Activated CD4-positive, alpha-beta T cell treated with anti-CD3 and anti-CD28 coated beads for 36 hours (primary cell): ENCODE measurements around the gene FABP1. TPM values are rescaled to one million over a fixed set of nuclear protein-coding genes. Genes with fewer than 3 reads are reported as not detected.

Experiments used
- ATAC-seq: fragments of 200-7000 bp; cut with Tn5 transposase; one replicate; pipeline ENCODE4 v1.10.0; 2021; ENCODE audit warnings: mild to moderate bottlenecking, moderate library complexity
- CTCF ChIA-PET: fragments of 350-600 bp; sonication (Branson Sonifier 250); formaldehyde crosslinking; loops from one replicate; lab custom pipeline; 2021; ENCODE audit warnings: antibody characterized with exemption; lab: Charles Lee
- POLR2A ChIA-PET: fragments of 350-600 bp; sonication (Branson Sonifier 250); formaldehyde crosslinking; loops from one replicate; lab custom pipeline; 2021; ENCODE audit warnings: antibody characterized with exemption, inconsistent platforms; lab: Charles Lee
- DNase-seq: peaks from one replicate; pipeline ENCODE4 v3.0.0-alpha.2; 2020
- H3K27ac Mint-ChIP-seq: one replicate; pipeline ENCODE4 v1.8.0; 2021; ENCODE audit warnings: mixed read lengths
- H3K27me3 Mint-ChIP-seq: one replicate; pipeline ENCODE4 v1.8.0; 2021; ENCODE audit warnings: mixed read lengths
- H3K36me3 Mint-ChIP-seq: one replicate; pipeline ENCODE4 v1.8.0; 2021; ENCODE audit warnings: low read depth, mixed read lengths
- H3K4me1 Mint-ChIP-seq: one replicate; pipeline ENCODE4 v1.8.0; 2021; ENCODE audit warnings: mixed read lengths
- H3K4me3 Mint-ChIP-seq: one replicate; pipeline ENCODE4 v1.8.0; 2021; ENCODE audit warnings: mild to moderate bottlenecking, moderate library complexity, mixed read lengths
- H3K9me3 Mint-ChIP-seq: one replicate; pipeline ENCODE4 v1.8.0; 2021; ENCODE audit warnings: low read depth, mixed read lengths
- intact Hi-C, 2 experiments: fragments of 100-400 bp; cut with DNase I in 1 of 2; cut with micrococcal nuclease in 1 of 2; formaldehyde crosslinking; loops; one replicate each; pipeline versions ENCODE4 v1.14.2 to v1.15.1; 2022 to 2024; cut with DNase I, micrococcal nuclease
- total RNA-seq, 2 experiments: library from RNA; stranded (reverse); gene quantifications; one replicate each; pipeline ENCODE4 v1.2.3, GENCODE V29; 2021

The FABP1 gene
- total RNA-seq, 2 experiments from 2014 or later: not detected

DNA sequence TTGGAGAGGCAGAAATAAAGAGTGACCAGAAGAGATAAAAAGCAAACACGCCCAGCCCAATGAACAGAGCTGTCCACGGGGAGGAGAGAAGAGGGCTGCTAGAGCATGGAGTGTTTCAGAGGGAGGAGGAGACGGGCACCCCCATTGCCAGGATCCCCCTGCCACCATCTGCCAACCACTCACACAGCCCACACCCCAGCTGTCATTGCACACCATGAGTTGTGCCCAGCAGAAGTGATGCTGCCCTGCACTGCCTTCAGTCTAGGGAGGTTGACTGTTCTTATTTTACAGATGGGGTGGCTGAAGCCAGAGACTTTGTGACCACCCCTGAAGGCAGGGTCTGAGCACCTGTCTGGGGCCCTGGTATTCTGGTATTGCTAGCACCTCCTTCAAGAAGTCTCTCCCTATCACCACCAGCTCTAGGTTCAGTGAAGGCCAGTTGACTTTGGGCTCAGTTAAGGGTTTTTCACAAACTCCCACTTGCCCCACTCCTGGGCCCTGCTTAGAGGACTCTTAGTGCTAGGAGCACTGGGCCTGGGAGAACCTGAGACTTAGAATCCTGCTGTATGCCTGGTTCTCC, 2.4 kb downstream of the FABP1 start:
- no peak overlapping the region for H3K4me3 Mint-ChIP-seq
- ATAC-seq (no peak), DNase-seq (no peak)
- ChIA-PET POLR2A (no interaction called here), CTCF (interaction anchor here (0.7 kb wide), 1 partner anchor 75 kb away, joined by 3 read pairs; no protein-coding TSS in a partner anchor)
- no peak overlapping the region for H3K27ac Mint-ChIP-seq
- intact Hi-C loops: no loop called here
- H3K27me3 Mint-ChIP-seq: peaks cover 2% of the 10 kb centered on the region
- H3K9me3 Mint-ChIP-seq: no peaks in the 10 kb centered on the region
- peaks cover 2% of the 10 kb centered on the region for H3K4me1 Mint-ChIP-seq
- no peaks in the 10 kb centered on the region for H3K36me3 Mint-ChIP-seq

DNA sequence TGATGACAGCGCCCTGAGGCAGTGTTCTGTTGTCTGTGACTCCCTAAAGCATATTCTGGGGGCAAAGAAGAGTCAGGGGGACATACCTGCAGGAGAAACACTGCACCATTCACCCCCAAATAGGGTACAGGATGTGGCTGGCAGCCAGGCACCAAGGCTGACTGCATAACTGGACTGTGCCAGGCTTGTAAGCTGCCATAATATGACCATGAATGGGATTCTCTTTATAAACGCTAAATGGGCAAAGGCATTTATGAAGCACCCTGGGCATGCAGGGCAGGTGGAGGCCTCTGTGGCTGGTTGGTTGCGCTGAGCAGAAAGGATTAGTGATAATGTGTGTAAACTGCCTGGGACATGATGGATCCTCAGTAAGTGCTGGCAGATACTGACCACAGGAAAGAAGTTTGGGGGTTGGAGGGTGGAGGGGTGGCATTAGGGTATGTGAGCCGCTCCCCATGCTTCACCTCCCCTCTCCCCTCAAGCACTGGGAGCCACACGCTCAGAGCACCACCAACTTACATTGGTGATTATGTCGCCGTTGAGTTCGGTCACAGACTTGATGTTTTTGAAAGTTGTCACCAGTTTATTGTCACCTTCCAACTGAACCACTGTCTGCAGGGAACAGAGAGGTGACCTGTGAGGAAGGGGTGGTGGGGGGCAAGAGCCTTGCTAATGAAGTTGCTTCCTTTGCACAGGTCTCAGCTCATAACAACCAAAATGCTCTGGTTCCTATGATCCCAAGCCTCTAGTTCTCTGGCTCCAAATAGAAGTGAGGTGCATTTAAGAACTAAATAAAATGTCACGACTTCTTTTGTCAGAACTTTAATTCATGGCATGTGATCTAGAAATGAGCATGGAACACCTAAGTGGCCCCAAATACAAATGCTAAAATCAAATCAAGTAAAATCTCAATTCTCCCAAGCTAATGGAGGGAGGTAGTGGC, 3.6 kb downstream of the FABP1 start:
- H3K9me3 Mint-ChIP-seq: no peaks in the 10 kb centered on the region
- CTCF ChIA-PET: no interaction called here
- no peak overlapping the region for H3K27ac Mint-ChIP-seq
- H3K27me3 Mint-ChIP-seq: peaks cover 2% of the 10 kb centered on the region
- POLR2A ChIA-PET: no interaction called here
- no peaks in the 10 kb centered on the region for H3K36me3 Mint-ChIP-seq
- no peak overlapping the region for H3K4me3 Mint-ChIP-seq
- intact Hi-C loops: no loop called here
- H3K4me1 Mint-ChIP-seq: no peaks in the 10 kb centered on the region
- ATAC-seq: no peak
- no peak for DNase-seq

DNA sequence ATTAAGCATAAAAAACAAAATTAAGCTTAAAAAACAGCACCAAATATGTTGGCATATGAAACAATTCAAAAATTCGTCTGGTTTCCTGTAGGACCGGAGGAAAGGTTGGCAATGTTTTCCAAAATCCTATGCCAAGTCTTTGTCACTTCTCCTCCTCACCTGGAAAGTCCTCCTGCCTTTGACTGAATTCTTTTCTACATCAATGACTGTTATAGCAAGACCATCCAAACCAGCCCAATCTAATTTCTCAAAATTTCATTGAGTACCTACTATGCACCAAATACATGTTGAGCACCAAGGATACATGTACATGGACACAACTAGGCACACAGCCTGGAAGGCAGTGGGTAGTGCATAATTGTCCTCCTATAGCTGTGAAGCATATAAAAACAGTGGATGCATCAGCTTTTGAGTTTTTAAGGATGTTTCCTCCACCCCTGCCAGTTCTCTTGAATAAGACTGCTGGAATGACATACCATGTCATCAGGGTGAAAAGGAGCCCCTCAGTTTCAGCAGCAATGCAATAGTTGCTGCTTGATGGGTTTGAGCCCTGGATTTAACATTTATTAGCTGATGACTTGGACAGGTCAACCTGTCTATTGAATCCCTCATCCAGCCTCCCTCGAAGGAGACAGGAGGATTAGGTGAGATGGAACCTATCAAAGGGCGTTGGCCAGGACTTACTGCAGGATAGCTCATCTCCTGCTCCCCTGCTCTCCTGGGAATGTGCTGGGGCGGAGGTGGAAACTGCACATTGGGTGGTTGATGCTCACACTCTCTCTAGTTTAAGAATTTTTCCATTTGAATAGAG, 4.5 kb downstream of the FABP1 start:
- intact Hi-C loops: no loop called here
- Mint-ChIP-seq H3K27me3 (peaks cover 2% of the 10 kb centered on the region), H3K4me1 (no peaks in the 10 kb centered on the region), H3K36me3 (no peaks in the 10 kb centered on the region), H3K27ac (no peak overlapping the region), H3K9me3 (no peaks in the 10 kb centered on the region), H3K4me3 (no peak overlapping the region)
- ATAC-seq (no peak), DNase-seq (no peak)
- POLR2A ChIA-PET: no interaction called here
- CTCF ChIA-PET: no interaction called here

GRCh38 chr2:88122141-88122884, 5.5 kb downstream of the FABP1 start:
- no peak for DNase-seq
- H3K36me3 Mint-ChIP-seq: no peaks in the 10 kb centered on the region
- peaks cover 3% of the 10 kb centered on the region for H3K27me3 Mint-ChIP-seq
- CTCF ChIA-PET: no interaction called here
- H3K4me1 Mint-ChIP-seq: no peaks in the 10 kb centered on the region
- H3K27ac Mint-ChIP-seq: no peak overlapping the region
- ATAC-seq: no peak
- no peak overlapping the region for H3K4me3 Mint-ChIP-seq
- no peaks in the 10 kb centered on the region for H3K9me3 Mint-ChIP-seq
- POLR2A ChIA-PET: interaction anchor here (0.5 to 0.6 kb wide), 2 partner anchors 11 to 107 kb away, joined by 3 to 4 read pairs; no protein-coding TSS in a partner anchor
- intact Hi-C loops: no loop called here

- H3K4me3 Mint-ChIP-seq: no peak overlapping the region
- H3K27ac Mint-ChIP-seq: no peak overlapping the region
- CTCF ChIA-PET: no interaction called here
- peaks cover 5% of the 10 kb centered on the region for H3K27me3 Mint-ChIP-seq
- ATAC-seq (no peak), DNase-seq (no peak)
- intact Hi-C loops: no loop called here
- no peaks in the 10 kb centered on the region for H3K9me3 Mint-ChIP-seq
- no peaks in the 10 kb centered on the region for H3K36me3 Mint-ChIP-seq
- POLR2A ChIA-PET: interaction anchor here (0.5 kb wide), 1 partner anchor 106 kb away, joined by 4 read pairs; no protein-coding TSS in a partner anchor
- no peaks in the 10 kb centered on the region for H3K4me1 Mint-ChIP-seq
Measured at GRCh38 chr2:88121678-88122077, 6.2 kb downstream of the FABP1 start.

- H3K4me1 Mint-ChIP-seq: no peaks in the 10 kb centered on the region
- peaks cover 3% of the 10 kb centered on the region for H3K27me3 Mint-ChIP-seq
- CTCF ChIA-PET: no interaction called here
- DNase-seq: no peak
- intact Hi-C loops: no loop called here
- no peaks in the 10 kb centered on the region for H3K36me3 Mint-ChIP-seq
- POLR2A ChIA-PET: no interaction called here
- H3K27ac Mint-ChIP-seq: no peak overlapping the region
- H3K9me3 Mint-ChIP-seq: no peaks in the 10 kb centered on the region
- ATAC-seq: no peak
- H3K4me3 Mint-ChIP-seq: no peak overlapping the region
Measured at GRCh38 chr2:88117973-88118372, 9.9 kb downstream of the FABP1 start.

GRCh38 chr2:88116669-88117432, 11.0 kb downstream of the FABP1 start:
- CTCF ChIA-PET: no interaction called here
- no peak for ATAC-seq
- POLR2A ChIA-PET: no interaction called here
- H3K4me3 Mint-ChIP-seq: no peak overlapping the region
- no peaks in the 10 kb centered on the region for H3K36me3 Mint-ChIP-seq
- H3K9me3 Mint-ChIP-seq: no peaks in the 10 kb centered on the region
- H3K4me1 Mint-ChIP-seq: no peaks in the 10 kb centered on the region
- intact Hi-C loops: no loop called here
- no peak for DNase-seq
- H3K27ac Mint-ChIP-seq: no peak overlapping the region
- H3K27me3 Mint-ChIP-seq: peaks cover 3% of the 10 kb centered on the region

DNA sequence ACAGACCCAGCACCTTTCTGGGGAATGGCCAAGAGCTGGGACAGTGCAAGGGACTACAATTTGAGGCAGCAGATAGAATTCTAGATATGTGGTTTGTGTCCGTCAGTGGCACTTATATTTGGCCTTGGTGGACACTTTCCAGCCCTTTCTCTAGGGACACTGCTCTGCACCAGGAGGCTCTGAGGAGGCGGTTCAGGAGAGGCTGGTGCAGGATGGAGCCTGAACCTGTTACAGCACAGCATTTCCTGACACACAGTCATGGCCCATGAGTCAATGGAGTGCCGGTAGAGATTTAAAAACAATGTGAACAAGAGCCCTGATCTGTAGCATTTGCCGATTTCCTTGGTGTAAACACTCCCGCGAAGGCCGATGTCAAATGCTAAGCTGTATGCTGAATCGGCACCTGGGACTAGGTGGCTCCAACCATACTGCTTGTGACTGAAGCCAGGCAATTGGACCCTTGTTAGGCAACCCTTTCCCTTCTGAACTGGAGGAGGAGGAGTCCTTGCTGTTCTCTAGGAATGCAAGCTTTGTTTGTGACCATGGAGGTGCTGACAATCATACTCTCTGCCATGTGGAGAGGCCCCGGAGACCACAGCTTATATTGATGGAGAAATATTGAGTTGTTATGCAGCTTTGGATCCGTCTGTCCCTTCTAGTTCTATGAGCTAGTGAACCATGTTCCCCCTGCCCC, 11.9 kb downstream of the FABP1 start:
- CTCF ChIA-PET: no interaction called here
- no peak for DNase-seq
- no peak for ATAC-seq
- POLR2A ChIA-PET: no interaction called here
- peaks cover 3% of the 10 kb centered on the region for H3K27me3 Mint-ChIP-seq
- H3K36me3 Mint-ChIP-seq: no peaks in the 10 kb centered on the region
- H3K4me1 Mint-ChIP-seq: no peaks in the 10 kb centered on the region
- intact Hi-C loops: no loop called here
- H3K27ac Mint-ChIP-seq: no peak overlapping the region
- no peak overlapping the region for H3K4me3 Mint-ChIP-seq
- H3K9me3 Mint-ChIP-seq: no peaks in the 10 kb centered on the region

- no peak overlapping the region for H3K27ac Mint-ChIP-seq
- no peaks in the 10 kb centered on the region for H3K4me1 Mint-ChIP-seq
- H3K9me3 Mint-ChIP-seq: no peaks in the 10 kb centered on the region
- POLR2A ChIA-PET: no interaction called here
- H3K4me3 Mint-ChIP-seq: no peak overlapping the region
- H3K27me3 Mint-ChIP-seq: peaks cover 3% of the 10 kb centered on the region
- DNase-seq (no peak), ATAC-seq (no peak)
- CTCF ChIA-PET: interaction anchor here (0.8 kb wide), 1 partner anchor 54 kb away, joined by 3 read pairs; no protein-coding TSS in a partner anchor
- H3K36me3 Mint-ChIP-seq: no peaks in the 10 kb centered on the region
- intact Hi-C loops: no loop called here
Measured at GRCh38 chr2:88114889-88115288, 13.0 kb downstream of the FABP1 start.

- DNase-seq (no peak), ATAC-seq (no peak)
- H3K4me1 Mint-ChIP-seq: no peaks in the 10 kb centered on the region
- no peaks in the 10 kb centered on the region for H3K36me3 Mint-ChIP-seq
- intact Hi-C loops: no loop called here
- no peak overlapping the region for H3K27ac Mint-ChIP-seq
- no peaks in the 10 kb centered on the region for H3K9me3 Mint-ChIP-seq
- ChIA-PET POLR2A (no interaction called here), CTCF (no interaction called here)
- peaks cover 3% of the 10 kb centered on the region for H3K27me3 Mint-ChIP-seq
- no peak overlapping the region for H3K4me3 Mint-ChIP-seq
Measured at GRCh38 chr2:88113069-88113468, 14.8 kb downstream of the FABP1 start.
